ENCODE results near the gene APOBEC3B. TPM values are rescaled to one million over a fixed set of nuclear protein-coding genes. Genes with fewer than 3 reads are reported as not detected.
"Not testable (repeated sequence)": the region's sequence is repeated elsewhere in the genome, so short reads cannot be mapped to it uniquely, and the experiment has no call there.

The APOBEC3B gene
- total RNA-seq, 2 donors from 2014 or later, result 0.64 to 12.4 TPM

GRCh38 chr22:39027717-39028116 is 45.6 kb downstream of the APOBEC3B start:
- no peaks in the 10 kb centered on the region for H3K9me3 Mint-ChIP-seq
- H3K27me3 Mint-ChIP-seq, result no peaks in the 10 kb centered on the region
- DNase-seq (ENCODE audit: low spot score), result no peak
- no peak overlapping the region for H3K4me3 Mint-ChIP-seq
- H3K36me3 Mint-ChIP-seq, result no peaks in the 10 kb centered on the region
- no peak for ATAC-seq
- peaks cover 8 to 28% of the 10 kb centered on the region in 2 donors for H3K4me1 Mint-ChIP-seq (ENCODE audit: low read depth in 2 of 2)
- H3K27ac Mint-ChIP-seq, result peak overlapping the region in 1 of 2 donors; percentile 77

- no peaks in the 10 kb centered on the region for H3K27me3 Mint-ChIP-seq
- peak overlapping the region in 1 of 2 donors; percentile 77 for H3K27ac Mint-ChIP-seq
- DNase-seq (ENCODE audit: low spot score) (no peak), ATAC-seq (no peak)
- H3K4me3 Mint-ChIP-seq, result no peak overlapping the region
- H3K9me3 Mint-ChIP-seq, result no peaks in the 10 kb centered on the region
- H3K4me1 Mint-ChIP-seq (ENCODE audit: low read depth in 2 of 2), result peaks cover 8 to 28% of the 10 kb centered on the region in 2 donors
- no peaks in the 10 kb centered on the region for H3K36me3 Mint-ChIP-seq
Measured at GRCh38 chr22:39028281-39028680, 46.1 kb downstream of the APOBEC3B start.

- H3K27ac Mint-ChIP-seq, result no peak overlapping the region
- H3K4me1 Mint-ChIP-seq (ENCODE audit: low read depth in 2 of 2), result peaks cover 3 to 24% of the 10 kb centered on the region in 2 donors
- no peak for ATAC-seq
- H3K36me3 Mint-ChIP-seq, result no peaks in the 10 kb centered on the region
- no peaks in the 10 kb centered on the region for H3K27me3 Mint-ChIP-seq
- no peaks in the 10 kb centered on the region for H3K9me3 Mint-ChIP-seq
- DNase-seq (ENCODE audit: low spot score), result no peak
- H3K4me3 Mint-ChIP-seq, result no peak overlapping the region
Measured at GRCh38 chr22:39029227-39029626, 47.1 kb downstream of the APOBEC3B start.

- H3K4me1 Mint-ChIP-seq (ENCODE audit: low read depth in 2 of 2), result peaks cover 0 to 11% of the 10 kb centered on the region in 2 donors
- ATAC-seq (no peak), DNase-seq (ENCODE audit: low spot score) (no peak)
- H3K36me3 Mint-ChIP-seq, result no peaks in the 10 kb centered on the region
- H3K27ac Mint-ChIP-seq, result peak overlapping the region in 1 of 2 donors; percentile 79
- H3K9me3 Mint-ChIP-seq, result no peaks in the 10 kb centered on the region
- no peak overlapping the region for H3K4me3 Mint-ChIP-seq
- H3K27me3 Mint-ChIP-seq, result no peaks in the 10 kb centered on the region
Measured at GRCh38 chr22:39030705-39031104, 48.6 kb downstream of the APOBEC3B start.

GRCh38 chr22:39031434-39032295 is 49.5 kb downstream of the APOBEC3B start:
- not testable (repeated sequence) for ATAC-seq; H3K27ac Mint-ChIP-seq; H3K27me3 Mint-ChIP-seq; H3K9me3 Mint-ChIP-seq; DNase-seq (ENCODE audit: low spot score); H3K4me3 Mint-ChIP-seq; H3K4me1 Mint-ChIP-seq (ENCODE audit: low read depth in 2 of 2); H3K36me3 Mint-ChIP-seq

- H3K36me3 Mint-ChIP-seq; DNase-seq (ENCODE audit: low spot score); H3K4me3 Mint-ChIP-seq; ATAC-seq; H3K9me3 Mint-ChIP-seq; H3K27me3 Mint-ChIP-seq: not testable (repeated sequence)
- H3K27ac Mint-ChIP-seq, result peak overlapping the region in 1 of 2 donors; percentile 42
- H3K4me1 Mint-ChIP-seq (ENCODE audit: low read depth in 2 of 2), result peaks cover 4 to 15% of the 10 kb centered on the region in 2 donors
Measured at GRCh38 chr22:39037071-39037470, 54.9 kb downstream of the APOBEC3B start.

- no peaks in the 10 kb centered on the region for H3K27me3 Mint-ChIP-seq
- DNase-seq (ENCODE audit: low spot score) (no peak), ATAC-seq (no peak)
- peaks cover 4 to 23% of the 10 kb centered on the region in 2 donors for H3K4me1 Mint-ChIP-seq (ENCODE audit: low read depth in 2 of 2)
- peak overlapping the region; percentile 88 for H3K4me3 Mint-ChIP-seq
- H3K36me3 Mint-ChIP-seq, result no peaks in the 10 kb centered on the region
- H3K9me3 Mint-ChIP-seq, result no peaks in the 10 kb centered on the region
- H3K27ac Mint-ChIP-seq, result peak overlapping the region; percentile 81 to 93
Measured at GRCh38 chr22:39039306-39040126, 57.4 kb downstream of the APOBEC3B start.

- H3K4me1 Mint-ChIP-seq (ENCODE audit: low read depth in 2 of 2), result peaks cover 4 to 26% of the 10 kb centered on the region in 2 donors
- H3K27ac Mint-ChIP-seq, result peak overlapping the region; percentile 81 to 93
- H3K4me3 Mint-ChIP-seq, result peak overlapping the region; percentile 88
- not testable (repeated sequence) for H3K36me3 Mint-ChIP-seq; H3K27me3 Mint-ChIP-seq; H3K9me3 Mint-ChIP-seq; DNase-seq (ENCODE audit: low spot score); ATAC-seq
Measured at GRCh38 chr22:39040155-39040537, 58.0 kb downstream of the APOBEC3B start.

GRCh38 chr22:39040538-39041296 is 58.6 kb downstream of the APOBEC3B start, which contains the start of gene APOBEC3F:
Gene APOBEC3F (plus strand): TSS chr22:39040864. CDS start chr22:39040961, 97 bp downstream.
- H3K27ac Mint-ChIP-seq, result peak within 1 kb of the TSS; percentile 81 to 93
- ATAC-seq, result peak; percentile 96 to 99
- H3K36me3 Mint-ChIP-seq, H3K27me3 Mint-ChIP-seq, H3K9me3 Mint-ChIP-seq: not testable (repeated sequence)
- DNase-seq (ENCODE audit: low spot score), result peak; percentile 87
- H3K4me1 Mint-ChIP-seq (ENCODE audit: low read depth in 2 of 2), result peaks cover 4 to 31% of the 10 kb centered on the region in 2 donors
- H3K4me3 Mint-ChIP-seq, result peak within 1 kb of the TSS; percentile 88

GRCh38 chr22:39041908-39042307 is 59.8 kb downstream of the APOBEC3B start:
- no peak for ATAC-seq
- H3K4me1 Mint-ChIP-seq (ENCODE audit: low read depth in 2 of 2), result peaks cover 13 to 42% of the 10 kb centered on the region in 2 donors

More at GRCh38 chr22:39041908-39042307, 59.8 kb downstream of the APOBEC3B start:
- Mint-ChIP-seq H3K9me3 (no peaks in the 10 kb centered on the region), H3K4me3 (peak overlapping the region; percentile 88), H3K27ac (peak overlapping the region; percentile 81 to 93), H3K27me3 (no peaks in the 10 kb centered on the region), H3K36me3 (no peaks in the 10 kb centered on the region)
- no peak for DNase-seq (ENCODE audit: low spot score)

Other genes with a start within 250 kb of the APOBEC3B start
- 100 to 1,000 TPM; 203 to 215 TPM for gene SUN2, start 226.3 kb upstream of the APOBEC3B start, total RNA-seq
- gene DNAL4, start 188.2 kb upstream of the APOBEC3B start, total RNA-seq, result 10 to 100 TPM in 1 of 2 donors, 1 to 10 TPM in 1; 9.0 to 11.0 TPM
- 1 to 10 TPM; 1.3 to 1.5 TPM for gene NPTXR, start 138.3 kb upstream of the APOBEC3B start, total RNA-seq
- 100 to 1,000 TPM in 1 of 2 donors, 10 to 100 TPM in 1; 95.2 to 137 TPM for gene CBX6, start 110.1 kb upstream of the APOBEC3B start, total RNA-seq
- 1 to 10 TPM in 1 of 2 donors, not detected in 1; 3.3 TPM for gene APOBEC3A, start 24.7 kb upstream of the APOBEC3B start, total RNA-seq
- gene APOBEC3C, start 31.9 kb downstream of the APOBEC3B start, total RNA-seq, result 100 to 1,000 TPM in 1 of 2 donors, 10 to 100 TPM in 1; 78.5 to 103 TPM
- 10 to 100 TPM; 37.6 to 40.1 TPM for gene APOBEC3D, start 38.8 kb downstream of the APOBEC3B start, total RNA-seq
- gene APOBEC3F, start 58.5 kb downstream of the APOBEC3B start, total RNA-seq, result 10 to 100 TPM; 21.7 to 31.6 TPM
- 100 to 1,000 TPM; 105 to 169 TPM for gene APOBEC3G, start 94.9 kb downstream of the APOBEC3B start, total RNA-seq
- 1 to 10 TPM; 6.2 to 6.9 TPM for gene APOBEC3H, start 114.9 kb downstream of the APOBEC3B start, total RNA-seq
- 10 to 100 TPM in 1 of 2 donors, 1 to 10 TPM in 1; 4.9 to 11.1 TPM for gene CBX7, start 170.3 kb downstream of the APOBEC3B start, total RNA-seq